ENCODE results near the gene B3GLCT. TPM values are rescaled to one million over a fixed set of nuclear protein-coding genes. Genes with fewer than 3 reads are reported as not detected.

Gene B3GLCT
- total RNA-seq, 4 donors from 2014 or later, result 2.3 to 9.2 (median 7.1) TPM

GRCh38 chr13:31322702-31323405 lies 123.1 kb downstream of the B3GLCT start:
- H3K27me3 ChIP-seq, result no peaks in the 10 kb centered on the region
- peaks cover 0 to 30% (median 0%) of the 10 kb centered on the region in 3 donors for H3K36me3 ChIP-seq
- H3K4me3 ChIP-seq, result no peak overlapping the region
- 73 to 86% methylated on average over 6 of the region's 6 CpGs for WGBS, 2 donors
- intact Hi-C loops (cut with DNase I), result no loop called here
- DNase-seq, result no peak
- H3K9me3 ChIP-seq, result no peaks in the 10 kb centered on the region
- H3K4me1 ChIP-seq, result peaks cover 0 to 14% (median 3%) of the 10 kb centered on the region in 3 donors
- TF ChIP-seq POLR2A (IDR thresholded peaks at IDR 0.05), result no peak
- TF ChIP-seq, protein P1, sequence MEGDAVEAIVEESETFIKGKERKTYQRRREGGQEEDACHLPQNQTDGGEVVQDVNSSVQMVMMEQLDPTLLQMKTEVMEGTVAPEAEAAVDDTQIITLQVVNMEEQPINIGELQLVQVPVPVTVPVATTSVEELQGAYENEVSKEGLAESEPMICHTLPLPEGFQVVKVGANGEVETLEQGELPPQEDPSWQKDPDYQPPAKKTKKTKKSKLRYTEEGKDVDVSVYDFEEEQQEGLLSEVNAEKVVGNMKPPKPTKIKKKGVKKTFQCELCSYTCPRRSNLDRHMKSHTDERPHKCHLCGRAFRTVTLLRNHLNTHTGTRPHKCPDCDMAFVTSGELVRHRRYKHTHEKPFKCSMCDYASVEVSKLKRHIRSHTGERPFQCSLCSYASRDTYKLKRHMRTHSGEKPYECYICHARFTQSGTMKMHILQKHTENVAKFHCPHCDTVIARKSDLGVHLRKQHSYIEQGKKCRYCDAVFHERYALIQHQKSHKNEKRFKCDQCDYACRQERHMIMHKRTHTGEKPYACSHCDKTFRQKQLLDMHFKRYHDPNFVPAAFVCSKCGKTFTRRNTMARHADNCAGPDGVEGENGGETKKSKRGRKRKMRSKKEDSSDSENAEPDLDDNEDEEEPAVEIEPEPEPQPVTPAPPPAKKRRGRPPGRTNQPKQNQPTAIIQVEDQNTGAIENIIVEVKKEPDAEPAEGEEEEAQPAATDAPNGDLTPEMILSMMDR (IDR thresholded peaks at IDR 0.05), result no peak
- H3K27ac ChIP-seq, result no peak overlapping the region

- DNase-seq, result no peak
- intact Hi-C loops (cut with DNase I), result no loop called here
- TF ChIP-seq, protein P1 (IDR thresholded peaks at IDR 0.05), result no peak
- TF ChIP-seq POLR2A (IDR thresholded peaks at IDR 0.05), result no peak
- no peak overlapping the region for H3K27ac ChIP-seq
- peaks cover 0 to 7% (median 3%) of the 10 kb centered on the region in 3 donors for H3K4me1 ChIP-seq
- no peak overlapping the region for H3K4me3 ChIP-seq
- H3K27me3 ChIP-seq, result no peaks in the 10 kb centered on the region
- 79 to 92% methylated on average over 7 of the region's 7 CpGs for WGBS, 2 donors
- peaks cover 0 to 28% (median 0%) of the 10 kb centered on the region in 3 donors for H3K36me3 ChIP-seq
- no peaks in the 10 kb centered on the region for H3K9me3 ChIP-seq
Measured at GRCh38 chr13:31327182-31327860, 127.5 kb downstream of the B3GLCT start.

DNA sequence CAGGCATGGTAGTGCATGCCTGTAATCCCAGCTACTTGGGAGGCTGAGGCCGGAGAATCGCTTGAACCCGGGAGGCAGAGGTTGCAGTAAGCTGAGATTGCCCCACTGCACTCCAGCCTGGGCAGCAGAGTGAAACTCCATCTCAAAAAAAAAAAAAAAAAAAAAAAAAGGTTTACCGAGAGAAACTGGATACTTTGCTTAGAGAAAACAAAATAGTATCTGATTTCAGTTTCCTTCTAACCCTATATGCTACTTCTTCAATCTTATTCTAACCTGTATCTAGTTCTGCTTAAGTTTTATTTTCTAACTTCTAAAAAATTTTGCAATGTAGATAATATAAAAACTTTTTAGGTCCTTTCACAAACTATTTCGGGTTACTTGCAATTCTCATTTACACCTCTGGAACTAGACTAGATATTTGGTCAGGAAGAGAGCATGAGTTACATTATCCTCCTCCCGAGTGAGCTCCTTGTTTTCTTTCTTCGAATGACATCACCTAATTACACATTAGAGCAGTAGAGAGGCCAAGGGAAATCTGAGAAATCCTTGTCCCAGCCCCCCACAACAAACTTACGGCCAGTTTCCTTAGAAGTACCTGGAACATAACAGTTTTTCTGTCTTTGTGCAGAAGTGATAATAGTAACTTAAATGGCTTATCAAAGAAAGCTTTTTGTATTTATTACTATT lies 128.9 kb downstream of the B3GLCT start:
- intact Hi-C loops (cut with DNase I), result no loop called here
- TF ChIP-seq POLR2A (IDR thresholded peaks at IDR 0.05), result no peak
- TF ChIP-seq, protein P1 (IDR thresholded peaks at IDR 0.05), result no peak

DNA sequence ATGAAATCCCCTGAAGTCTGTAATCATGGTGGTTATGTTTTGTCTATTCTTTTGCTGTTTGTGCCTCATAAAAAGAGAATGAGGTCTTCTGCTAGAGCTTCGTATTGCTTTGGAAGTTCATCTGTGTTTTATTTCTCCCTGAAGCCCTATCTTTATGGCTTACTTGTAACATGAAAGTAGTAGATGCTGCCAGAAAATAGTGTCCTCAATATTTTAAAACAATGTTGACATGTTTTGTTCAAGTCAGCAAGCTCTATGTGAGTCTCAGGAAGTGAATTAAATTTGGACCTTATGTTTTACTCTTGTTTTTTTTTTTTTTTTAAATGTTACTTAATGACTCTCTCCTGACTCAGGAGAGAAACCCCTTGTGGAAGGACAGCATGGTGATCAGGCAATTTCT lies 130.5 kb downstream of the B3GLCT start:
- no peak for DNase-seq
- TF ChIP-seq POLR2A (IDR thresholded peaks at IDR 0.05), result no peak
- TF ChIP-seq, protein P1 (IDR thresholded peaks at IDR 0.05), result no peak
- H3K4me1 ChIP-seq, result no peaks in the 10 kb centered on the region
- H3K4me3 ChIP-seq, result no peak overlapping the region
- no peak overlapping the region for H3K27ac ChIP-seq
- no peaks in the 10 kb centered on the region for H3K9me3 ChIP-seq
- WGBS, 2 donors, result 80 to 85% methylated on average over 1 of the region's 1 CpG
- intact Hi-C loops (cut with DNase I), result no loop called here
- no peaks in the 10 kb centered on the region for H3K27me3 ChIP-seq
- H3K36me3 ChIP-seq, result peaks cover 0 to 12% (median 0%) of the 10 kb centered on the region in 3 donors

More for the DNA sequence above, 128.9 kb downstream of the B3GLCT start:
- no peak for DNase-seq
- Histone ChIP-seq H3K9me3 (no peaks in the 10 kb centered on the region), H3K36me3 (peaks cover 0 to 24% (median 0%) of the 10 kb centered on the region in 3 donors), H3K4me1 (no peaks in the 10 kb centered on the region), H3K4me3 (no peak overlapping the region), H3K27me3 (no peaks in the 10 kb centered on the region), H3K27ac (no peak overlapping the region)
- 83 to 89% methylated on average over 8 of the region's 8 CpGs for WGBS, 2 donors

GRCh38 chr13:31331068-31331467 lies 131.3 kb downstream of the B3GLCT start:
- WGBS, 2 donors, result 90 to 98% methylated on average over 4 of the region's 4 CpGs
- TF ChIP-seq, protein P1 (IDR thresholded peaks at IDR 0.05), result no peak
- TF ChIP-seq POLR2A (IDR thresholded peaks at IDR 0.05), result no peak
- H3K4me3 ChIP-seq, result no peak overlapping the region
- H3K36me3 ChIP-seq, result peaks cover 0 to 12% (median 0%) of the 10 kb centered on the region in 3 donors
- H3K27ac ChIP-seq, result no peak overlapping the region
- intact Hi-C loops (cut with DNase I), result no loop called here
- no peaks in the 10 kb centered on the region for H3K4me1 ChIP-seq
- no peaks in the 10 kb centered on the region for H3K27me3 ChIP-seq
- H3K9me3 ChIP-seq, result no peaks in the 10 kb centered on the region
- DNase-seq, result no peak

All from esophagus squamous epithelium (tissue), 5 donors.